ENCODE results near the gene PPP4C.
A peak's percentile ranks its signal among the peaks of the same experiment; 100 is the strongest.
"Not testable (repeated sequence)": the region's sequence is repeated elsewhere in the genome, so short reads cannot be mapped to it uniquely, and the experiment has no call there.

Gene PPP4C

DNA sequence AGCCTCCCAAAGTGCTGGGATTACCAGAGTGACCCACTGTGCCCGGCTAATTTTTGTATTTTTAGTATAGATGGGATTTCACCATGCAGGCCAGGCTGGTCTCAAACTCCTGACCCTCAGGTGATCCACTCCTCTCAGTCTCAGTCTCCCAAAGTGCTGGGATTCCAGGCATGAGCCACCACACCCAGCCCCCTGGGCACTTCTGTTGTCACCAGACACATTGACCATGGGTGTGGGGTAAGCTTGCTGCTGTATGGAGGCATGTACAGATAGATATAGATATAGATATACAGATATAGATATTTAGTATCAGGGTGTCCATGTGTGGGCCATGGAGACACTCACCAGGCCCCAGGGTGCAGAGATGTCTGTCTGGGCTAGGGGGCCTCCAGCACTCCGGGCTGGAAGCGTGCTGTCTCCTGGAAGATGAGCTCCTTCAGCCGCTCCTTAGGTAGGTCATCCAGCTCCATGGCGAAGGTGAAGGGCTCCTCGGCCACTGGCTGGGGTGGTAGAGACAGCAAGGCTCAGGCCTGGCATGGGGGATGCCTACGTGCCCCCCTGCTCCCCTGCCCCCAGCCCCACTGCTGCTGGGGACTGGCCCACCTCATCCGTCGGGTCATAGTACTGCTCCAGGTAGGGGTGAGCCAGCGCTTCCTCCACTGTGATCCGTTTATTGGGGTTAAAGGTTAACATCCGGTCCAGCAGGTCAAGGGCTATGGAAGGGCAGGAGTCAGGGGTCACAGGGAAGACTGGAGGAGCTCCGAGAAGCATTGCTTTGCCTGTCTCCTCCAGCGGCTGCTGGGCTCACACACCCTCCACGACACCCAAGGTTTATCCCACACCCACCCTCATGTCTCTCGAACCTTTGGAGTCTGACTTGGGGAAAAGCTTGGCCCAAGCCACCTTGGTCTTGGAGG lies 40.8 kb downstream of the PPP4C start:
- no peaks in the 10 kb centered on the region for H3K36me3 Mint-ChIP-seq
- peaks cover 15% of the 10 kb centered on the region for H3K4me1 Mint-ChIP-seq (ENCODE audit: low read depth)
- H3K27ac Mint-ChIP-seq = no peak overlapping the region
- H3K4me3 Mint-ChIP-seq = no peak overlapping the region
- no peaks in the 10 kb centered on the region for H3K9me3 Mint-ChIP-seq (ENCODE audit: low read depth)
- H3K27me3 Mint-ChIP-seq = no peaks in the 10 kb centered on the region

DNA sequence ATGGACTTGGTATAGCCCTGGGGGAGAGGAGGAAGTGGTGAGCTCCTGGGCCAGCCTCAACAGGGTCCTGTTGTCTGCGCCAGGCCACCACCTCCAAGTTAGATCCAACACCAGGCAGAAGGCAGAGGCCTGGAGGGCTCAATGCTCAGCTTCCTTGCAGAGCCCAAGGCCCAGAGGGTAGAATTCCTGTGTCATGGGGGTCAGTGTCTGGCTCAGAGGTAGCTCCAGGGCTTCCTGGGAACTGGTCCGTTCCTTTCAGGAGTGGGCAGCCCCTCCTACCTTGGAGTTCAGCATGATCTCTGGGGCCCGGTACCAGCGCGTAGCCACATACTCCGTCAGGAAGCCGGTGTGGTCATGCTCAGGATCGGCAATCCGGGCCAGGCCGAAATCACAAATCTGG lies 42.0 kb downstream of the PPP4C start:
- no peaks in the 10 kb centered on the region for H3K36me3 Mint-ChIP-seq
- no peak overlapping the region for H3K4me3 Mint-ChIP-seq
- H3K27me3 Mint-ChIP-seq = no peaks in the 10 kb centered on the region
- H3K9me3 Mint-ChIP-seq (ENCODE audit: low read depth) = no peaks in the 10 kb centered on the region
- H3K27ac Mint-ChIP-seq = no peak overlapping the region
- peaks cover 22% of the 10 kb centered on the region for H3K4me1 Mint-ChIP-seq (ENCODE audit: low read depth)

DNA sequence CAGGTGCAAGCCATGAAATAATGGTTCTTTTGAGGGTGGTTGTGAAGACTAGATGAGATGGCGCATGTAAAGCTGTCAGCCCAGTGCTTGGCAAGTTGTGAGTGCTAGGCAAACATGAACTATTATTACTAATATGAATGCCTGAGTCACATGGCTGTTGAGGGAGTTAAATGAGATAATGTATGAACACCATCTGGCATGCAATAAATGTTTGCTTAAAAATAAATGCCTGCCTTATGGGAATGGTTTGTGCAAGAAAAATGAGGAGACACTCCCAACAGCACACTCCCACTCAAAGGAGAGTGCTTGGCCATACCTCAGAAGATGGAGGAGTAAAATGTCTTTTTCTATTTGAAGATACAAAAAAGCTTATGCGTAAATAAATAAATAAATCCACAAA lies 43.6 kb downstream of the PPP4C start:
- no peak overlapping the region for H3K4me3 Mint-ChIP-seq

DNA sequence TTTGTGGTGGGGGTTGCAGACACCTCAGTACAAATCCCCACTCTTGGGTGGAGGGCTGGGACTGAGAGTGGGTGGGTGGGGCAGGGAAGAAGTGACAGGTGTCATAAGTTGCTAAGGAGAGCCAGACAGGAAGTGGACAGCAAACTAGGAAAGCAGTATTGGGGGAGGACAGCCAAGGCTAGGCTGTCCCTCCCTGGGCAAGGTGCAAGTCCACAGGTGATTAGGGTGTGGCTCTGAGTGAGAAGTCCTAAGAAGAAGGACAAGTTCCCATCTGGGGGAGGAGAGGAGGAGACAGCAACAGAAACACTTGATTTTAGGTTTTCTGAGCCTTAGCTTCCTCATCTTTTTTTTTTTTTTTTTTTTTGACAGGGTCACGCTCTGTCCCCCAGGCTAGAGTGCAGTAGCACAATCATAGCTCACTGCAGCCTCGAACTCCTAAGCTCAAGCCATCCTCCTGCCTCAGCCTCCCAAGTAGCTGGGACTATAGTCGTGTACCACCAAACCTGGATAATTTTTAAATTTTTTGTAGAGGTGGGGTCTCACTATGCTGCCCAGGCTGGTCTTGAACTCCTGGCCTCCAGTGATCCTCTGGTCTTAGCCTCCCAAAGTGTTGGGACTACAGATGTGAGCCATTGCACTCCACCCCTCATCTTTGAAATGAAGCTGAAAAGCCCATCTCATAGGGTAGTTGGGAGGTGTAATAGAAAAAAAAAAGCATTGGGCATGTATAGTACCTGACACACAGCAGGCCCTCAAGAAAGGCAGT lies 44.7 kb downstream of the PPP4C start:
- Mint-ChIP-seq H3K4me1 (ENCODE audit: low read depth) (peaks cover 24% of the 10 kb centered on the region), H3K9me3 (ENCODE audit: low read depth) (no peaks in the 10 kb centered on the region), H3K27ac (no peak overlapping the region), H3K36me3 (no peaks in the 10 kb centered on the region), H3K27me3 (no peaks in the 10 kb centered on the region), H3K4me3 (peak overlapping the region; percentile 23)

More for the DNA sequence above, 43.6 kb downstream of the PPP4C start:
- Mint-ChIP-seq H3K4me1 (ENCODE audit: low read depth) (peaks cover 24% of the 10 kb centered on the region), H3K27me3 (no peaks in the 10 kb centered on the region), H3K27ac (no peak overlapping the region), H3K9me3 (ENCODE audit: low read depth) (no peaks in the 10 kb centered on the region), H3K36me3 (no peaks in the 10 kb centered on the region)

DNA sequence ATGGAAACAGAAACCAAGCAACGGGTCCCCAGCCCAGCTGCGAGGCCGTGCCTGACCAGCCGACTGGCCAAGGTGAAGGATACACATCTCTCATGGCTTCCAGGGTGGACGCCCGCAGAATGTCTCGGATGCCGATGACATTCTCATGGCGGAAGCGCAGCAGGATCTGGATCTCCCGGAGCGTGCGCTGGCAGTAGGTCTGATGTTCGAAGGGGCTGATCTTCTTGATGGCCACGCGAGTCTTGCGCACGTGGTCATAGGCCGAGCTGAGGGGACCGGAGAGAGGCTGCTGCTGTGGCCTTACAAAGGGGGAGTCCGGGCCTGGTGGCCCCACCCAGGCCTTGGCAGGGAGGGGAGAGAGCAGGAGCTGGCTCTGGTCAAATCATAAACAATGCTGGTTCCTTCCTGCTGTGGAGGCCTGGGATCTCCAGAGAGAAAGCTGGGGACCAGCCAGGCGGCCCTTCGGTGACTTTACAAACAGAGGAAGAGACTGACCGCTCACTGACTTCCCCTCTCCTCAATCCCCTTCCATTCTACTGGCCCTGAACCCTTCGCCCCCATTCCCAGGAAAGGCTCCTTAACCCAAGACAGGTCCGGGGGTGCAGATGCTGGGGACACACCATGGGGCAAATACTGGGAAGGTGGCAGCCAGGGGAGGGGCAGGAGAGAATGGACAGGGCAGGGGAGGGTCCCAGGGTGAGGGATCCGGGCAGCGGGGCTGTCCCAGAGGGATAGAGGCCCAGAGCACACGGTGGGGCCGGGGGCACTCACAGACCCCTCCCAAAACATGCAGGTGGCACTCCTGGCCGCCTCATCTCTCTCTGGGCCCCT lies 46.2 kb downstream of the PPP4C start:
- peaks cover 24% of the 10 kb centered on the region for H3K4me1 Mint-ChIP-seq (ENCODE audit: low read depth)

DNA sequence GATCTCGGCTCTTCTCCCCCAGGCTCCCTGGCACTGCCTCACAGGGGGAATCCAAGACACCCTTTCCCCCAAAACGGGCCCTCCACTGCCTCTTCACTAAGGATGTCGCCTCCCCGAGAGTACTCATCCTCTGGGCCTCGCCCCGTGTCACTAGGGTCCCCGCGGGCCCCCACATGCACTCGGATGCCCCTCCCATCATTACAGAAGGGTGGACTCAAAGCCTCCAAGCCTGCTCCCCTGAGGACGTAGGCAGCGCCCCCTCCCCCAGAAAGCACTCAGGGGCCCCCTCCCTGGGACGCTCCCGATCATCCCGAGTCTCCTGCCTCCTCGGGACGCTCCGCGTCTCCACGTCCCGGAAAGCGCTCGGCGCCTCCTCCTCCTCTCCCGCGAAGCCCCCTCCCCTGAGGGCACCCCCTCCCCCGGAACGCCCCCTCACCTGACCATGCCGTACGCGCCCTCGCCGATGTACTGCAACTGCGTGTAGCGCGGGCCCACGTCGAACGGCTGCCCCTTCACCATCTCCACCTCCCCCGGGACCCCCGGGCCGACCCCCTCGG lies 46.9 kb downstream of the PPP4C start:
- Mint-ChIP-seq H3K27ac (no peak overlapping the region), H3K36me3 (no peaks in the 10 kb centered on the region), H3K27me3 (no peaks in the 10 kb centered on the region), H3K9me3 (ENCODE audit: low read depth) (no peaks in the 10 kb centered on the region), H3K4me1 (ENCODE audit: low read depth) (peaks cover 24% of the 10 kb centered on the region), H3K4me3 (peak overlapping the region; percentile 82)

More for the DNA sequence above, 46.2 kb downstream of the PPP4C start:
- H3K4me3 Mint-ChIP-seq = peak overlapping the region; percentile 82
- no peaks in the 10 kb centered on the region for H3K36me3 Mint-ChIP-seq
- peak overlapping the region; percentile 68 for H3K27ac Mint-ChIP-seq
- H3K9me3 Mint-ChIP-seq (ENCODE audit: low read depth) = no peaks in the 10 kb centered on the region
- H3K27me3 Mint-ChIP-seq = no peaks in the 10 kb centered on the region

DNA sequence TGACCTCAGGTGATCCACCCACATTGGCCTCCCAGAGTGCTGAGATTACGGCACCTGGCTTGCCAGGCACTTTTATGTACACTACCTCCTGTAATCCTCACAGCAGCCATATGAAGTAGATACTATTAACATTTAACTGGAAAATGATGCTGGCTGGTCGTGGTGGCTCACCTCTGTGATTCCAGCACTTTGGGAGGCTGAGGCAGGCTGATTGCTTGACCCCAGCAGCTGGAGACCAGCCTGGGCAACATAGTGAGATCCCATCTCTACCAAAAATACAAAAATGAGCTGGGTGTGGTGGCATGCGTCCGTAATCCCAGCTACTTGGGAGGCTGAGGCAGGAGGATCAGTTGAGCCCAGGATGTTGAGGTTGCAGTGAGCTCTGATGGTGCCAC lies 49.2 kb downstream of the PPP4C start:
- Mint-ChIP-seq H3K4me3 (no peak overlapping the region), H3K27me3 (no peaks in the 10 kb centered on the region), H3K36me3 (no peaks in the 10 kb centered on the region), H3K27ac (no peak overlapping the region), H3K9me3 (ENCODE audit: low read depth) (no peaks in the 10 kb centered on the region), H3K4me1 (ENCODE audit: low read depth) (peaks cover 19% of the 10 kb centered on the region)

DNA sequence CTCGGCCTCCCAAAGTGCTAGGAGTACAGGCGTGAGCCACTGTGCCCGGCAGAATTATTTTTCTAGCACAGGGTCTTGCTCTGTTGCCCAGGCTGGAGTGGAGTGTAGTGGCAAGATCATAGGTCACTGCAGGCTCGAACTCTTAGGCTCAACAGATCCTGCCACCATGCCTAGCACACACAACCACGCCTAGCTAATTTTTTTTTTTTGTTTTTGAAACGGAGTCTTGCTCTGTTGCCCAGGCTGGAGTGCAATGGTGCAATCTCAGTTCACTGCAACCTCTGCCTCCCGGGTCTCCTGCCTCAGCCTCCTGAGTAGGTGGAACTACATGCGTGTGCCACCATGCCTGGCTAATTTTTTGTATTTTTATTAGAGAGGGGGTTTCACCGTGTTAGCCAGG lies 49.9 kb downstream of the PPP4C start:
- H3K9me3 Mint-ChIP-seq (ENCODE audit: low read depth); H3K27ac Mint-ChIP-seq; H3K36me3 Mint-ChIP-seq; H3K27me3 Mint-ChIP-seq; H3K4me3 Mint-ChIP-seq: not testable (repeated sequence)
- peaks cover 16% of the 10 kb centered on the region for H3K4me1 Mint-ChIP-seq (ENCODE audit: low read depth)

DNA sequence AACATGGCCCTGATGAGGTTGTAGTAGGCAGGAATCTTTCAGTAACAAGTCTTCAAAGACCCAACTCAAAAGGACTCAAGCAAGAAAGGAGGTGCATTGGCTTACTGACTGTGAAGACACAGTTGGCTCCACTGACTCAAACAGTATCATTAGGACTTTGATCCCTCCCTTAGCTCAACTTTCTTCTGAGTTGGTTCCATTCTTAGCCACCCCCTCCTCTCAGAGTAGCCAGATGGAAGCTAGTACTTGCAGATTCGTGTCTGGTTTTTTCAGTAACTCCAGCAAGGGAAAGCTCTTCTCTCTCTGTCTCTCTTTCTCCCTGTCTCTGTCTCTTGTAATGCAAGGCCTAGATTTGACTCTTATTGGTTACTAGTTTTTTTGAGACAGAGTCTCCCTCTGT lies 52.2 kb downstream of the PPP4C start:
- H3K4me1 Mint-ChIP-seq (ENCODE audit: low read depth) = peaks cover 6% of the 10 kb centered on the region
- H3K27me3 Mint-ChIP-seq = no peaks in the 10 kb centered on the region
- H3K4me3 Mint-ChIP-seq = no peak overlapping the region
- no peak overlapping the region for H3K27ac Mint-ChIP-seq
- H3K36me3 Mint-ChIP-seq = peaks cover 2% of the 10 kb centered on the region
- H3K9me3 Mint-ChIP-seq (ENCODE audit: low read depth) = no peaks in the 10 kb centered on the region

DNA sequence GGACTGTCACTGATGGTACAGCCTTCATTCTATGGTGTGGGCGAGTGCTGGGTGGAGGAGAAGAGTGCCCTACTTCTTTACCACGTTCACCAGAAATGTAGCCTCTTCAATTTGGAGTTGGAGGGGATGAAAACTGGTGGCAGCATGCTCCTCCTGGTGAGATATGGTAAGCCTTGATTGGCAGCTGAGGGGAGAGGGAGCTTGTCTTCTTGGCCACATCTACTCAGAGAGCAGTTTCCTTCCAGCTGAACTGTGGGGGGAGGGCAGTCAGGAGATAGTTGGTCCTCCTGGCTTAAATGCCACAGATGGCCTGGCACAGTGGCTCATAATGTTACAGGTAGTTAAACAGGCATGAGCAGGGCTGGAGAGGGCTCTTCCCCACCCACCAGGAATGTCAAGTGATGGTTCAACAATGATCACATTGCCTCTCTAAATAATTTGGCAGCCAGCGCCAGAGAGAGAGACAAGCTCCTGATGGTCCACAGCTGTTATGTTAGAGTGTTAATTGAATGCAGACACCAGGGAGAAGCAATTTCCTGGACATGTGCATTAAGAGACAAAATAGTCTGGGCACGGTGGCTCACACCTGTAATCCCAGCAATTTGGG lies 56.2 kb downstream of the PPP4C start:
- Mint-ChIP-seq H3K4me3 (no peak overlapping the region), H3K4me1 (ENCODE audit: low read depth) (peaks cover 4% of the 10 kb centered on the region), H3K36me3 (peaks cover 2% of the 10 kb centered on the region), H3K27me3 (no peaks in the 10 kb centered on the region), H3K27ac (no peak overlapping the region), H3K9me3 (ENCODE audit: low read depth) (no peaks in the 10 kb centered on the region)

DNA sequence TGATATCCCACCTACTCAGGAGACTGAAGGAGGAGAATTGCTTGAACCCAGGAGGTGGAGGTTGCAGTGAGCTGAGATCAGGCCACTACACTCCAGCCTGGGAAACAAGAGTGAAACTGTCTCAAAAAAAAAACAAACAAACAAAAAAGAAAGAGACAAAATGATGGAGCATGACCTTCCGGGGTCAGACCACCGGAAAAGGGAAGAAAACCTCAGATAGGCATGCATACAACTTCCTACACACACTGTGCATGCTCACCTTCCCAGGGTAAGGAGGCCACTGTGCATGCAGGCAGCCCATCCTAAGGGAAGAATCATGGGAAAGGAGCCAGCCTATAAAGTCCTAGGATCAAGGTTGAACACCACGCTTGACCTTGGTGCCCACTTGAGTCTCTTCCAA lies 56.8 kb downstream of the PPP4C start:
- Mint-ChIP-seq H3K4me1 (ENCODE audit: low read depth) (peaks cover 4% of the 10 kb centered on the region), H3K27ac (no peak overlapping the region), H3K9me3 (ENCODE audit: low read depth) (no peaks in the 10 kb centered on the region), H3K27me3 (no peaks in the 10 kb centered on the region), H3K36me3 (peaks cover 2% of the 10 kb centered on the region), H3K4me3 (no peak overlapping the region)
